Measurements from ENCODE around the gene APEH.
"Not testable (repeated sequence)": the region's sequence is repeated elsewhere in the genome, so short reads cannot be mapped to it uniquely, and the experiment has no call there.

APEH gene

GRCh38 chr3:49667701-49668413 lies 6.3 kb upstream of the APEH start:
- FAIRE-seq (no peak), DNase-seq (ENCODE audit: low spot score) (no peak)

GRCh38 chr3:49668414-49668797 lies 5.7 kb upstream of the APEH start:
- DNase-seq (ENCODE audit: low spot score): peak; percentile 40
- peak; percentile 61 for FAIRE-seq

GRCh38 chr3:49668861-49669260 lies 5.3 kb upstream of the APEH start:
- DNase-seq (ENCODE audit: low spot score) (peak; percentile 61), FAIRE-seq (peak; percentile 52)

- FAIRE-seq (no peak), DNase-seq (ENCODE audit: low spot score) (no peak)
Measured at GRCh38 chr3:49669352-49669751, 4.8 kb upstream of the APEH start.

GRCh38 chr3:49670940-49671290 lies 3.2 kb upstream of the APEH start:
- FAIRE-seq (no peak), DNase-seq (ENCODE audit: low spot score) (no peak)

- FAIRE-seq (peak; percentile 92), DNase-seq (ENCODE audit: low spot score) (peak; percentile 82)
Measured at GRCh38 chr3:49671291-49672288, 2.6 kb upstream of the APEH start.

GRCh38 chr3:49673121-49673714 lies 933 bp upstream of the APEH start:
- FAIRE-seq: no peak

GRCh38 chr3:49674497-49674983 lies 389 bp downstream of the APEH start:
- DNase-seq (ENCODE audit: low spot score): no peak
- peak; percentile 68 for FAIRE-seq

More at GRCh38 chr3:49673121-49673714, 933 bp upstream of the APEH start:
- DNase-seq (ENCODE audit: low spot score): peak; percentile 39

GRCh38 chr3:49675912-49676311 lies 1.8 kb downstream of the APEH start:
- FAIRE-seq (no peak), DNase-seq (ENCODE audit: low spot score) (no peak)

GRCh38 chr3:49680493-49681231 lies 6.5 kb downstream of the APEH start:
- no peak for FAIRE-seq
- DNase-seq (ENCODE audit: low spot score): no peak

- DNase-seq (ENCODE audit: low spot score) (no peak), FAIRE-seq (no peak)
Measured at GRCh38 chr3:49681232-49681522, 7.0 kb downstream of the APEH start.

GRCh38 chr3:49681543-49681942 lies 7.4 kb downstream of the APEH start:
- DNase-seq (ENCODE audit: low spot score): no peak
- no peak for FAIRE-seq

GRCh38 chr3:49683162-49683561 lies 9.0 kb downstream of the APEH start:
- FAIRE-seq (no peak), DNase-seq (ENCODE audit: low spot score) (no peak)

GRCh38 chr3:49684453-49684852 lies 10.3 kb downstream of the APEH start:
- not testable (repeated sequence) for FAIRE-seq; DNase-seq (ENCODE audit: low spot score)

- not testable (repeated sequence) for DNase-seq (ENCODE audit: low spot score); FAIRE-seq
Measured at GRCh38 chr3:49685103-49685502, 11.0 kb downstream of the APEH start.

- not testable (repeated sequence) for FAIRE-seq; DNase-seq (ENCODE audit: low spot score)
Measured at GRCh38 chr3:49685846-49686245, 11.7 kb downstream of the APEH start.

GRCh38 chr3:49686346-49686745 lies 12.2 kb downstream of the APEH start:
- not testable (repeated sequence) for DNase-seq (ENCODE audit: low spot score); FAIRE-seq

GRCh38 chr3:49686769-49687423 lies 12.7 kb downstream of the APEH start:
- DNase-seq (ENCODE audit: low spot score); FAIRE-seq: not testable (repeated sequence)

GRCh38 chr3:49687424-49687795 lies 13.3 kb downstream of the APEH start:
- not testable (repeated sequence) for DNase-seq (ENCODE audit: low spot score); FAIRE-seq

GRCh38 chr3:49688338-49689045 lies 14.3 kb downstream of the APEH start:
- not testable (repeated sequence) for DNase-seq (ENCODE audit: low spot score); FAIRE-seq
